GM12864 (cell line): Measurements from ENCODE around the gene CPNE5.
A peak's percentile ranks its signal among the peaks of the same experiment; 100 is the strongest.

Source experiments
- DNase-seq: peaks from one replicate; pipeline ENCODE4 v3.0.0-alpha.2; 2011; ENCODE audit warnings: low read depth
- H3K4me3 ChIP-seq: 2 replicates; pipeline ENCODE4 v1.5.1; 2011; ENCODE audit warnings: mild to moderate bottlenecking, low read depth, low read length, control low read depth
- TF ChIP-seq, protein P1 (sequence below): IDR thresholded peaks from 2 replicates; pipeline ENCODE4 v1.5.1; 2011; ENCODE audit warnings: low read depth, mild to moderate bottlenecking, moderate library complexity, low read length, control low read depth, inconsistent platforms; ENCODE audit errors: missing control alignments

CPNE5 gene

DNA sequence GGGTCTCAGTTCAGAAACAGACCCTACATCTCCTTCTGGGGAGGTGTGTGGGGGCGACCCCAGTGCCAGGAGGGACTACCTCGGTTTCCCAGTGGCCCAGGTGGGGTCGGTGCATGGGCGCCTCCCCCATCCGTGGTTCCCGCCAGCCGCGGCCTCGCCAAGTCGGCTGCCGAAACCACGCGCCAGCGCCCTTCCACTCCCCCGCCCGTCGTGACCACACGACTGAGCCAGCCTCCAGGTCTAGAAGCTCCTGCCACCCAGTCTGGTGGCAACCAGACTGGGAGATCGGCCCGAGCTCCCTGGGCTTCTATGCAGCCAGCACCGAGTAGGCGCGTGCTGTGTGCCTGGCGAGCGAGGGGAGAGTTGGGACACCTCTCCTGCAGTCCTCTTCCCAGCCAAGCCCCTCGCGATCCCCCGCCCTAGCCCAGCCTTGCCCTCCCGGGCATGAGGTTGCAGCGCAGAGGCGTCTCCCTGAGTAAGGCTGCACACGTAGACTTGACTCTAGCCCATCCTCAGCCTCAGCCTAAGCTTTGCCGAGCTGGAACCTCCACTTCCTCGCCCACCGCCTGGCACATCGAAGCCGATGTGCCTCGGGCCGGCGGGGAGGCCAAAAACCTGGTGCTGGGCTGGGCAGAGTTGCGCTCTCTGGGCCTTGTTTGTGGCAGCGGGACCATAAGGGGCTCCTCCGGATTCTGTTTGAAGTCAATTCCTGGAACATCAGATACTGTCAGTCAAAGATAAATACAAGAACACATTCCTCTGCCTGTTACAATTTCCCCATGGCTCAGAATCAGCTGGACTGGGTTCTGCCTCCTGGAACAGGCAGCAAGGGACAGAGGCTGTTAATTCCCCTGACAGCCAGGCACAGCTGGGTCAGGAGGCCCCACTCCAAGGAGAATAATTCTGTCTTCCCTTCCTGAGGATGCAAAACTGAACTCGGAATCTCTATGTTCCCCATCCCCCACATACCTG lies 1.5 kb upstream of the CPNE5 start:
- no peak overlapping the region for H3K4me3 ChIP-seq
- DNase-seq: no peak
- TF ChIP-seq, protein P1, sequence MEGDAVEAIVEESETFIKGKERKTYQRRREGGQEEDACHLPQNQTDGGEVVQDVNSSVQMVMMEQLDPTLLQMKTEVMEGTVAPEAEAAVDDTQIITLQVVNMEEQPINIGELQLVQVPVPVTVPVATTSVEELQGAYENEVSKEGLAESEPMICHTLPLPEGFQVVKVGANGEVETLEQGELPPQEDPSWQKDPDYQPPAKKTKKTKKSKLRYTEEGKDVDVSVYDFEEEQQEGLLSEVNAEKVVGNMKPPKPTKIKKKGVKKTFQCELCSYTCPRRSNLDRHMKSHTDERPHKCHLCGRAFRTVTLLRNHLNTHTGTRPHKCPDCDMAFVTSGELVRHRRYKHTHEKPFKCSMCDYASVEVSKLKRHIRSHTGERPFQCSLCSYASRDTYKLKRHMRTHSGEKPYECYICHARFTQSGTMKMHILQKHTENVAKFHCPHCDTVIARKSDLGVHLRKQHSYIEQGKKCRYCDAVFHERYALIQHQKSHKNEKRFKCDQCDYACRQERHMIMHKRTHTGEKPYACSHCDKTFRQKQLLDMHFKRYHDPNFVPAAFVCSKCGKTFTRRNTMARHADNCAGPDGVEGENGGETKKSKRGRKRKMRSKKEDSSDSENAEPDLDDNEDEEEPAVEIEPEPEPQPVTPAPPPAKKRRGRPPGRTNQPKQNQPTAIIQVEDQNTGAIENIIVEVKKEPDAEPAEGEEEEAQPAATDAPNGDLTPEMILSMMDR: no peak

DNA sequence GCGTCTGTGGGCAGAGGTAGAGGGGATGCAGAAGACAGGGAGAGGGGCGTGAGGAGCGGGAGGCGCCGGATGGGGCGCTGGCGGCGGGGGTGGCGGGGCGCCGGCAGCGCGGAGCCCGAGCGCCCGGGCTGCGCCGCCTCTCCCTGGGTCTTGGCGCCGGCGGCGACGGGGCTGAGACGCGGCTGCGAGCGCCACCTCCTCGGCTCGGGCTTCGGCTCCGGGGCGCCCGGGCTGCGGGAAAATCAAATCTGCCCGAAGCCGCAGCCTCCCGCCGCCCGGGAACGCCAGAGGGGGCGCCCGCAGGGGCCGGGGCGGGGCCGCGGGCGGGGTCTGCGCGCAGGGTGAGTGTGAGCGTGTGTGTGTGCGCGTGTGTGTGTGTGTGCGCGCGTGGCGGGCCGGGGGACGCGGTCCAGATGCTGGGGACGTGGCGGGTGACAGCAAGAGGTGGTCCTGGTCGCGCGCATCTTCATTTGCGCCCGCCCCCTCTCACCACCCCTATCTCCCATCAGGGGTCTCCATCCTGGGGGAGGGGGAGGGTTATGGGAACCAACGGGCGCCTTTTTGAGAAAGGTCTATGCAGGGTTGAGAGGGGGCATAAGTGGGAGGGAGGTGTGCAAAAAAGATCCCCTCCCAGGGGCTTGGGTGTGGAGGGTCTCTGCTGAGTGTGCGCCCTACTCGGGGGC lies 646 bp upstream of the CPNE5 start:
- TF ChIP-seq, protein P1: no peak
- no peak overlapping the region for H3K4me3 ChIP-seq
- DNase-seq: no peak

DNA sequence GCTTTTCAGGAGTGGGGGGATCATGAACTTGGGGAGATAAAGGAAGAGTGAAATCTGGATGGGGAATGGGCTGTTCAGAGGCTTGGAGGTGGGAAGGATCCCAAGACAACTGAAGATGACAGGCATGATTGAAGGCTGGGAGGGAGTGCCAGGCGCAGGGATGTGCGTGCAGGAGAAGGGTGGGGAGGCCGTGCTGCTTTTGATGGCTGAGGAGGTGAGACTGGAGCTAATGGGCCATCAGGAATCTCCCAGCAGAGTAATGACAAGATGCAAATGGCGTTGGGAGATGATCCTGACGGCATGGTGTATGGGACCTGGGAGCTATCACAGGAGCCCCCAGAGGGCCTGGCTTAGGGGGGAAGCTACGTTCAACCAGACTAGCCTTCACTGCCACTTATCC lies 1.6 kb downstream of the CPNE5 start:
- TF ChIP-seq, protein P1: no peak
- no peak for DNase-seq

DNA sequence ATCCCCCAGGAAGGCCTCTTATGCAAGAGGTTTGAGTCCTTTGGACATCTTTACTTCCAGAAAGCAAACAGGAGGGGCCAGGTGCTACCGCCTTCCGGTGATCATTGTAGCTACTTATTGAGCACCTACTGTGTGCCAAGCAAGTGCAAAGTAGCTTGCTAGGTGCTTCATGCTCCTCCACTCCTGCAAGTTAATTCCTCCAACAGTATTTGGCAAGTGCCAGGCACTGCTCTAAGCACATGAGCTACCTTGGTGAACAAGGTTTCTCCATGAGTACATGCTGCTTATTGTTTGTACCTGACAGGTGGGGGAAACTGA lies 2.3 kb downstream of the CPNE5 start:
- no peak for DNase-seq
- TF ChIP-seq, protein P1: no peak
- H3K4me3 ChIP-seq: no peak overlapping the region

More for the DNA sequence above, 1.6 kb downstream of the CPNE5 start:
- H3K4me3 ChIP-seq: no peak overlapping the region

DNA sequence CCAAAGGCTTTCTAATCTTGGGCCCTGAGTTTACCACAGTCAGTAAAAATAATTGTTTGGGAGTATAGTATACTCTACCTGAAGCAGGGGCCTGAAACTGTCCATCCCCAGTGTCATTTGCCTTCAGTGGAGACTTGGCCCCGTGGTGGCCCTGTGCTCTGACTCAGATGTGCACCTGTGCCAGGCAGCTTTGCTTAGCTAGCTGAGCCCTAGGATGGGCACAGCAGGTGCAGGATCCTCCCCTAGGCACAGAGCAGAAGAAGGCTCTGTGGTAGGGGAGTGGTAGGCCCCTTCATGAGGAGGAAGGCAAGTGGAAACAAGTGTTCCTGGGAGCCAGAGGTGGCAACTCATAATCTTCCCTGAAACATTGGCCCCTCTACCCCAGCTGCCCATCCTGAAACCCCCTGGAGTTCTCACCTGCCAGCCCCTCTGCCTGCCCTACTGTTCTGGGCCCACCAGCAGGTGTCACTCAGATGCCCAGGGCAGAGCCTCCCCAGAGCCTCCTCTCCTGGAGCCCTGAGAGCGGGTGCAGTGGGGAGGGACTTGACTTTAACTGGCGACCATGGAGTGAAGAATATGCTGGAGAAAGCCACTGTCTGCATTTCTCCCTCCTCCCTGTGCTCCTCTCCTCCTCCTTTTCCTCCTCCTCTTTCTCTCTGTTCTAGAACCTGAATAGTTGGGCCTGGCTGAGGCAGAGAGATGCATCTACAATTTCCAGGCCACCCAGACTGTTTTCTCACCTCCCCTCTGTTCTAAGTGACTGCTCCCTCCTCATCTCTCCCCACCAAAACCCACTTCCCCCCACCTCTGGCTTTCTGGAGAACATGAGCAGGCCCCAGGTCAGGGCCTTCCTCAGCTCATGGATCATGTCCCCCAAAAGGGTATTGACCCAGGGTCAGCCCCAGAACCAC lies 2.9 kb downstream of the CPNE5 start:
- no peak for DNase-seq
- H3K4me3 ChIP-seq: no peak overlapping the region
- TF ChIP-seq, protein P1: peak; percentile 3

DNA sequence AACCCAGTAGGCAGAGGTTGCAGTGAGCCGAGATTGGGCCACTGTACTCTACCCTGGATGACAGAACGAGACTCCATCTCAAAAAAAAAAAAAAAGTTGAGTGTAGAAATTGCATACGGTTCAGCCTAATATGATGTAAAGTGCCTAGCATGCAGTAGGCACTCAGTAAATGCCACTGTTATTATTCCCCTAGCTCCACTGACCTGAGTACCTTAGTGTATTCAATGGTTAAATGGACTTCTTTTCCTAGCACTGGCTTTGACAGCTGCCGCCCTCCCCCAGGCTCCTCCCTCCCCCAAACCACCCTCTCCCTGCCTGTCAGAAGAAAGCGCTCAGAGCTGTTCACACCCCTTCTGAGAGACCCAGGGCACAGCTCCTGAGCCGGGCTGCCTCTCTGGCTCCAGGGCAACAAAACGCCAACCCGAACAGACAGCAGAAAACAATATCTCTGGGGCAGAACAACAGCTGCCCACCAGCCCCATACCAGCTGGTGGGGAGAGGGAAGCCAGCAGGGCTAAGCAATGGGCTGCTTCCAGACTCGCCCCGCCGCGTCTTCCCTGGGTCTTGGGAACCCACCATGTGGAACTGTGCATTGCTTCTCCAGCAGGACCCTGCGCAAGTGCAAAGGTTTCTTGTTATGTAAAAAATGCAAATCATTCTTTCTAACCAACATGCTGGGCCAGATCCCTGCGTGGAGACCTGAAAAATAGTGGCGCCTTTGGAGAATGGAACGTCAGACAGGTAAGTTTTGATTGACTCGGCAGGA lies 4.5 kb downstream of the CPNE5 start:
- H3K4me3 ChIP-seq: no peak overlapping the region
- DNase-seq: no peak
- TF ChIP-seq, protein P1: no peak
